Panc1 (cell line): ENCODE data around the gene KDM5C. TPM values are rescaled to one million over a fixed set of nuclear protein-coding genes. Genes with fewer than 3 reads are reported as not detected.

Source experiments
- ATAC-seq: fragments of 200-7000 bp; cut with Tn5 transposase; 2 replicates; pipeline ENCODE4 v1.9.1; 2020; ENCODE audit warnings: mild to moderate bottlenecking, moderate library complexity
- BruUV-seq: library from RNA; stranded (reverse); fragments of 400-500 nt; replicated peaks from 2 replicates; lab custom pipeline; 2021; lab: Mats Ljungman, UMichigan
- CTCF ChIA-PET: fragments of 300-600 bp; sonication (Branson Sonifier 250); formaldehyde crosslinking; loops from one replicate; lab custom pipeline; 2022; ENCODE audit warnings: antibody characterized with exemption; lab: Charles Lee
- POLR2A ChIA-PET: fragments of 300-600 bp; sonication (Branson Sonifier 250); formaldehyde crosslinking; loops from one replicate; lab custom pipeline; 2022; ENCODE audit warnings: antibody characterized with exemption; lab: Charles Lee
- DNase-seq: peaks from one replicate; pipeline ENCODE4 v3.0.0-alpha.2; 2010; ENCODE audit warnings: low read depth, low spot score
- H3K27ac ChIP-seq: 2 replicates; pipeline ENCODE4 v1.5.1; 2011; ENCODE audit warnings: mild to moderate bottlenecking, low read length, inconsistent platforms
- H3K27me3 ChIP-seq: fragments of 200-500 bp; sonication (Bioruptor generic); 2 replicates; pipeline ENCODE4 v1.6.0; 2014; ENCODE audit warnings: low read length, inconsistent platforms; ENCODE audit not compliant: control insufficient read depth, insufficient read depth
- H3K36me3 ChIP-seq: fragments of 200-500 bp; sonication (Bioruptor generic); 2 replicates; pipeline ENCODE4 v1.5.1; 2014; ENCODE audit warnings: inconsistent platforms, mild to moderate bottlenecking, low read length, moderate library complexity; ENCODE audit not compliant: control insufficient read depth, insufficient read depth
- H3K4me1 ChIP-seq: 2 replicates; pipeline ENCODE4 v1.5.1; 2011; ENCODE audit warnings: inconsistent platforms, mild to moderate bottlenecking, low read length, moderate library complexity; ENCODE audit not compliant: control insufficient read depth, insufficient read depth
- H3K4me3 ChIP-seq, 2 experiments: 2 replicates each; pipeline ENCODE4 v1.5.1; 2011 to 2012; ENCODE audit warnings: low read depth in 2 of 2, low read length in 2 of 2, mild to moderate bottlenecking in 2 of 2, inconsistent platforms in 1 of 2, moderate library complexity in 1 of 2
- H3K9me3 ChIP-seq: fragments of 200-500 bp; sonication (Bioruptor generic); 2 replicates; pipeline ENCODE4 v1.5.1; 2014; ENCODE audit warnings: low read depth, mild to moderate bottlenecking, inconsistent platforms, low read length, moderate library complexity; ENCODE audit not compliant: control insufficient read depth, insufficient read depth
- POLR2AphosphoS5 ChIP-seq: IDR thresholded peaks from 2 replicates; pipeline ENCODE4 v1.6.1; 2012; ENCODE audit warnings: mild to moderate bottlenecking, low read depth, low read length, moderate library complexity
- REST ChIP-seq, 2 experiments: IDR thresholded peaks; 2 replicates each; pipeline ENCODE4 v1.6.1; 2011 to 2012; ENCODE audit warnings: low read depth in 2 of 2, control low read depth in 1 of 2, low read length in 1 of 2, mild to moderate bottlenecking in 1 of 2, moderate library complexity in 1 of 2; ENCODE audit not compliant: insufficient read depth in 1 of 2
- SIN3A ChIP-seq: IDR thresholded peaks from 2 replicates; pipeline ENCODE4 v1.6.1; 2012; ENCODE audit warnings: low read depth, mild to moderate bottlenecking, low read length, moderate library complexity, borderline replicate concordance; ENCODE audit not compliant: insufficient read depth
- TCF7L2 ChIP-seq: IDR thresholded peaks from 2 replicates; pipeline ENCODE4 v1.6.1; 2011; ENCODE audit warnings: mild to moderate bottlenecking, low read depth, low read length, inconsistent platforms
- in situ Hi-C: cut with HindIII; loops from 2 replicates; pipeline ENCODE4 v1.10.0; 2016; ENCODE audit warnings: low sequenced_read_pairs, low pct_unique_long_range_greater_than_20kb
- intact Hi-C: fragments of 100-400 bp; cut with micrococcal nuclease; formaldehyde crosslinking; loops from one replicate; pipeline ENCODE4 v1.10.0; 2022; ENCODE audit not compliant: unreplicated experiment
- total RNA-seq: library from RNA; stranded (reverse); gene quantifications from one replicate; pipeline ENCODE4 v1.2.1, GENCODE V29; 2021; ENCODE audit not compliant: unreplicated experiment
- TF ChIP-seq, protein P1 (sequence below): fragments of 450-650 bp; IDR thresholded peaks from 2 replicates; pipeline ENCODE4 v1.5.1; 2017; ENCODE audit warnings: mild to moderate bottlenecking

The KDM5C gene
- total RNA-seq, 1 experiment from 2014 or later: 104 TPM

GRCh38 chrX:53194308-53194707, 30.7 kb downstream of the KDM5C start:
- Histone ChIP-seq H3K27ac (no peak overlapping the region), H3K27me3 (no peaks in the 10 kb centered on the region), H3K36me3 (peaks cover 4% of the 10 kb centered on the region), H3K9me3 (no peaks in the 10 kb centered on the region), H3K4me3 (no peak overlapping the region), H3K4me1 (no peaks in the 10 kb centered on the region)
- no peak for DNase-seq
- CTCF ChIA-PET: no interaction called here
- no TSS peak for BruUV-seq
- no peak for ATAC-seq
- in situ Hi-C loops: no loop called here
- POLR2A ChIA-PET: no interaction called here
- intact Hi-C loops: no loop called here
- TF ChIP-seq SIN3A (no peak), TCF7L2 (no peak), REST (IDR thresholded peaks at IDR 0.05; ENCODE audit: insufficient read depth in 1 of 2, low read depth in 2 of 2, low read length in 1 of 2) (no peak), POLR2AphosphoS5 (no peak)
- TF ChIP-seq, protein P1, sequence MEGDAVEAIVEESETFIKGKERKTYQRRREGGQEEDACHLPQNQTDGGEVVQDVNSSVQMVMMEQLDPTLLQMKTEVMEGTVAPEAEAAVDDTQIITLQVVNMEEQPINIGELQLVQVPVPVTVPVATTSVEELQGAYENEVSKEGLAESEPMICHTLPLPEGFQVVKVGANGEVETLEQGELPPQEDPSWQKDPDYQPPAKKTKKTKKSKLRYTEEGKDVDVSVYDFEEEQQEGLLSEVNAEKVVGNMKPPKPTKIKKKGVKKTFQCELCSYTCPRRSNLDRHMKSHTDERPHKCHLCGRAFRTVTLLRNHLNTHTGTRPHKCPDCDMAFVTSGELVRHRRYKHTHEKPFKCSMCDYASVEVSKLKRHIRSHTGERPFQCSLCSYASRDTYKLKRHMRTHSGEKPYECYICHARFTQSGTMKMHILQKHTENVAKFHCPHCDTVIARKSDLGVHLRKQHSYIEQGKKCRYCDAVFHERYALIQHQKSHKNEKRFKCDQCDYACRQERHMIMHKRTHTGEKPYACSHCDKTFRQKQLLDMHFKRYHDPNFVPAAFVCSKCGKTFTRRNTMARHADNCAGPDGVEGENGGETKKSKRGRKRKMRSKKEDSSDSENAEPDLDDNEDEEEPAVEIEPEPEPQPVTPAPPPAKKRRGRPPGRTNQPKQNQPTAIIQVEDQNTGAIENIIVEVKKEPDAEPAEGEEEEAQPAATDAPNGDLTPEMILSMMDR: no peak

DNA sequence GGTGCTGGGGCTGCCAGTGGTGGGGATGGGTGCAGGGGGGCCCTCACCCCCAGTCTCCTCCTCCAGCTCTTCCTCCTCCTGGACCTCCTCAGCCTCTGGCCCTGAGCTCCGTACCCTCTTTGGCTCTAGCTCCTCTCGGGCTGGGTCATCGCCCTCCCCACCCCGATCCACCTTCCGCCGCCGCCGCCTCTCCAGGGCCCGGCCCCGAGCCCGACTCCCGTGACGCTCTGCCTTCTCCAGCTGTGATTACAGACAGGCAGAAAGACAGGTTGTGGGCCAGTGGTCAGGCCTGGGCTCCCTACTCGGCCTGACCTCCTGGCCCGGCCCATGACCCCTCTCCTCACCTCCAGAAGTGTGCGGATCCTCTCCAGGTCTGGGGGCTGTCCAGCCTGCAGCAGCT, 31.9 kb downstream of the KDM5C start:
- BruUV-seq: no TSS peak
- intact Hi-C loops: no loop called here
- Histone ChIP-seq H3K9me3 (no peaks in the 10 kb centered on the region), H3K36me3 (no peaks in the 10 kb centered on the region), H3K27ac (no peak overlapping the region), H3K4me1 (no peaks in the 10 kb centered on the region), H3K4me3 (no peak overlapping the region), H3K27me3 (no peaks in the 10 kb centered on the region)
- POLR2A ChIA-PET: no interaction called here
- TF ChIP-seq SIN3A (no peak), REST (IDR thresholded peaks at IDR 0.05; ENCODE audit: insufficient read depth in 1 of 2, low read depth in 2 of 2, low read length in 1 of 2) (no peak), TCF7L2 (no peak), POLR2AphosphoS5 (no peak)
- TF ChIP-seq, protein P1: no peak
- CTCF ChIA-PET: no interaction called here
- DNase-seq (no peak), ATAC-seq (no peak)
- in situ Hi-C loops: no loop called here
